H9 (cell line): Measurements from ENCODE around the gene AFF1. TPM values are rescaled to one million over a fixed set of nuclear protein-coding genes. Genes with fewer than 3 reads are reported as not detected.

ENCODE experiments used
- DNase-seq: peaks from one replicate; pipeline ENCODE4 v3.0.0-alpha.2; 2017
- H2AFZ ChIP-seq: one replicate; pipeline ENCODE4 v1.6.1; 2013; ENCODE audit warnings: mild to moderate bottlenecking, low read length, control low read depth, moderate library complexity
- H2AK5ac ChIP-seq: 2 replicates; pipeline ENCODE4 v1.6.1; 2013; ENCODE audit warnings: low read length, control low read depth, mixed read lengths; ENCODE audit not compliant: insufficient read length
- H2BK120ac ChIP-seq: one replicate; pipeline ENCODE4 v1.6.1; 2013; ENCODE audit warnings: low read depth, mild to moderate bottlenecking, low read length, control low read depth, inconsistent platforms; ENCODE audit not compliant: poor library complexity, severe bottlenecking
- H2BK12ac ChIP-seq: 2 replicates; pipeline ENCODE4 v1.6.1; 2013; ENCODE audit warnings: low read length, control low read depth, mixed read lengths, low read depth; ENCODE audit not compliant: insufficient read length
- H2BK15ac ChIP-seq: 2 replicates; pipeline ENCODE4 v1.6.1; 2013; ENCODE audit warnings: low read depth, low read length, control low read depth
- H2BK20ac ChIP-seq: one replicate; pipeline ENCODE4 v1.6.1; 2013; ENCODE audit warnings: low read depth, mild to moderate bottlenecking, low read length, control low read depth, inconsistent platforms; ENCODE audit not compliant: poor library complexity, severe bottlenecking
- H2BK5ac ChIP-seq: 2 replicates; pipeline ENCODE4 v1.6.1; 2013; ENCODE audit warnings: low read length, control low read depth, mixed read lengths; ENCODE audit not compliant: insufficient read length
- H3K14ac ChIP-seq: 2 replicates; pipeline ENCODE4 v1.6.1; 2013; ENCODE audit warnings: low read length, control low read depth; ENCODE audit not compliant: insufficient read depth
- H3K18ac ChIP-seq: 2 replicates; pipeline ENCODE4 v1.6.1; 2013; ENCODE audit warnings: low read depth, mild to moderate bottlenecking, mixed read lengths, low read length, control low read depth; ENCODE audit not compliant: insufficient read length
- H3K23ac ChIP-seq: 2 replicates; pipeline ENCODE4 v1.6.1; 2013; ENCODE audit warnings: low read length, control low read depth, mixed read lengths, low read depth; ENCODE audit not compliant: insufficient read length
- H3K23me2 ChIP-seq: 2 replicates; pipeline ENCODE4 v1.6.1; 2013; ENCODE audit warnings: low read depth, mild to moderate bottlenecking, mixed read lengths, low read length, control low read depth; ENCODE audit not compliant: insufficient read length, poor library complexity, severe bottlenecking
- H3K27ac ChIP-seq: 2 replicates; pipeline ENCODE4 v1.5.1; 2013; ENCODE audit warnings: low read length, control low read depth, mixed read lengths, low read depth; ENCODE audit not compliant: insufficient read length
- H3K27me3 ChIP-seq: 2 replicates; pipeline ENCODE4 v1.6.1; 2013; ENCODE audit warnings: low read length, control low read depth, inconsistent platforms; ENCODE audit not compliant: insufficient read depth
- H3K4ac ChIP-seq: 2 replicates; pipeline ENCODE4 v1.6.1; 2013; ENCODE audit warnings: low read depth, mild to moderate bottlenecking, control low read depth, inconsistent platforms, low read length, moderate library complexity
- H3K4me1 ChIP-seq: 2 replicates; pipeline ENCODE4 v1.6.1; 2013; ENCODE audit warnings: low read length, control low read depth, inconsistent platforms; ENCODE audit not compliant: insufficient read depth
- H3K4me2 ChIP-seq: 2 replicates; pipeline ENCODE4 v1.6.1; 2013; ENCODE audit warnings: low read length, control low read depth, mixed read lengths; ENCODE audit not compliant: insufficient read length, insufficient read depth
- H3K56ac ChIP-seq: 2 replicates; pipeline ENCODE4 v1.6.1; 2013; ENCODE audit warnings: low read depth, mild to moderate bottlenecking, mixed read lengths, low read length, control low read depth; ENCODE audit not compliant: insufficient read length
- H3K79me1 ChIP-seq: 2 replicates; pipeline ENCODE4 v1.6.1; 2013; ENCODE audit warnings: low read depth, mild to moderate bottlenecking, moderate library complexity, low read length, control low read depth, inconsistent platforms; ENCODE audit not compliant: insufficient read depth, poor library complexity, severe bottlenecking
- H3K79me2 ChIP-seq: 2 replicates; pipeline ENCODE4 v1.6.1; 2013; ENCODE audit warnings: low read length, control low read depth, inconsistent platforms; ENCODE audit not compliant: insufficient read depth
- H3K9ac ChIP-seq: 2 replicates; pipeline ENCODE4 v1.6.1; 2013; ENCODE audit warnings: low read length, control low read depth, mixed read lengths; ENCODE audit not compliant: insufficient read length; ENCODE audit errors: extremely low read depth
- H3K9me3 ChIP-seq: one replicate; pipeline ENCODE4 v1.6.1; 2013; ENCODE audit warnings: low read depth, low read length, inconsistent platforms; ENCODE audit not compliant: control insufficient read depth
- H3T11ph ChIP-seq: one replicate; pipeline ENCODE4 v1.6.1; 2013; ENCODE audit warnings: mild to moderate bottlenecking, low read length, control low read depth, inconsistent platforms
- H4K20me1 ChIP-seq: one replicate; pipeline ENCODE4 v1.6.1; 2013; ENCODE audit not compliant: control insufficient read depth, insufficient read length, insufficient read depth
- H4K5ac ChIP-seq: 2 replicates; pipeline ENCODE4 v1.6.1; 2013; ENCODE audit warnings: low read depth, mild to moderate bottlenecking, mixed read lengths, low read length, control low read depth; ENCODE audit not compliant: insufficient read length
- H4K8ac ChIP-seq: replicated peaks from 2 replicates; pipeline ENCODE4 v1.6.1; 2013; ENCODE audit warnings: low read length, control low read depth, mixed read lengths, low read depth; ENCODE audit not compliant: insufficient read length
- H4K91ac ChIP-seq: 2 replicates; pipeline ENCODE4 v1.6.1; 2013; ENCODE audit warnings: low read depth, mild to moderate bottlenecking, moderate library complexity, mixed read lengths, low read length, control low read depth; ENCODE audit not compliant: insufficient read length
- H3K27ac Mint-ChIP-seq, 3 experiments: 2 replicates in 2 of 3; 3 replicates in 1 of 3; pipeline ENCODE4 v1.8.0; 2020 to 2021; ENCODE audit warnings: mixed read lengths in 3 of 3, mild to moderate bottlenecking in 1 of 3, moderate library complexity in 1 of 3
- H3K27me3 Mint-ChIP-seq: 2 replicates; pipeline ENCODE4 v1.8.0; 2021; ENCODE audit warnings: low read depth, mild to moderate bottlenecking, moderate library complexity, mixed read lengths
- H3K36me3 Mint-ChIP-seq, 3 experiments: 2 replicates in 2 of 3; 3 replicates in 1 of 3; pipeline ENCODE4 v1.8.0; 2020 to 2021; ENCODE audit warnings: low read depth in 3 of 3, mixed read lengths in 3 of 3; ENCODE audit not compliant: insufficient read depth in 1 of 3
- H3K4me1 Mint-ChIP-seq, 2 experiments: 2 replicates each; pipeline ENCODE4 v1.8.0; 2020; ENCODE audit warnings: mixed read lengths in 2 of 2
- H3K4me3 Mint-ChIP-seq, 2 experiments: 2 replicates in 1 of 2; 3 replicates in 1 of 2; pipeline ENCODE4 v1.8.0; 2020 to 2021; ENCODE audit warnings: mild to moderate bottlenecking in 2 of 2, mixed read lengths in 2 of 2, moderate library complexity in 1 of 2
- H3K9me3 Mint-ChIP-seq, 2 experiments: 2 replicates in 1 of 2; 3 replicates in 1 of 2; pipeline ENCODE4 v1.8.0; 2020; ENCODE audit warnings: mild to moderate bottlenecking in 2 of 2, mixed read lengths in 2 of 2, moderate library complexity in 1 of 2
- CTCF ChIP-seq: fragments of 200-600 bp; sonication (generic); conservative IDR thresholded peaks from 3 replicates; pipeline ENCODE4 v1.8.0; 2021; ENCODE audit warnings: antibody characterized with exemption, mild to moderate bottlenecking
- WGBS: extraction: QIAGEN DNeasy Blood & Tissue Kit; methylation state at CpG from one replicate; pipeline ENCODE4 v1.1.7; 2013; ENCODE audit warnings: missing lambda C conversion rate, low lambda C conversion rate, mixed read lengths; ENCODE audit not compliant: insufficient read length; ENCODE audit errors: extremely low coverage; 5-methylcytosine and 5-hydroxymethylcytosine counted together
- total RNA-seq: library from RNA; stranded (reverse); gene quantifications from 2 replicates; pipeline ENCODE4 v1.2.1, GENCODE V29; 2021

Gene AFF1
- total RNA-seq, 1 experiment from 2014 or later, result 74.5 TPM

- Histone ChIP-seq H2BK12ac (no peak overlapping the region), H3K23me2 (no peaks in the 10 kb centered on the region), H3K4me1 (peaks cover 6% of the 10 kb centered on the region), H4K8ac (no peak overlapping the region), H2AK5ac (no peak overlapping the region), H2AFZ (no peak overlapping the region), H3T11ph (no peak overlapping the region), H3K79me2 (peaks cover 4% of the 10 kb centered on the region; the same call in 1 of the 2 replicates), H3K79me1 (peaks cover 5% of the 10 kb centered on the region), H3K56ac (no peak overlapping the region), H3K9ac (no peak overlapping the region), H4K91ac (no peak overlapping the region), H3K14ac (no peak overlapping the region), H3K4ac (no peak overlapping the region), H3K27ac (no peak overlapping the region), H2BK120ac (no peak overlapping the region), H3K18ac (no peak overlapping the region), H3K27me3 (no peaks in the 10 kb centered on the region), H2BK5ac (no peak overlapping the region), H2BK20ac (no peak overlapping the region), H4K5ac (no peak overlapping the region), H3K23ac (no peak overlapping the region), H2BK15ac (no peak overlapping the region), H3K4me2 (no peak overlapping the region), H3K9me3 (no peaks in the 10 kb centered on the region), H4K20me1 (no peaks in the 10 kb centered on the region)
- Mint-ChIP-seq H3K36me3 (peaks cover 13 to 40% (median 25%) of the 10 kb centered on the region in 3 experiments), H3K27ac (no peak overlapping the region), H3K9me3 (no peaks in the 10 kb centered on the region), H3K4me1 (peaks cover 41 to 52% of the 10 kb centered on the region in 2 experiments), H3K4me3 (no peak overlapping the region), H3K27me3 (no peaks in the 10 kb centered on the region; the same call in 1 of the 2 replicates)
- no peak for TF ChIP-seq CTCF
- no peak for DNase-seq
- WGBS, result no CpG with 5 or more reads among the region's 10 CpGs
Measured at GRCh38 chr4:87051121-87051713, 116.4 kb downstream of the AFF1 start.
